ENCODE data around the gene TENT4A.

The TENT4A gene

DNA sequence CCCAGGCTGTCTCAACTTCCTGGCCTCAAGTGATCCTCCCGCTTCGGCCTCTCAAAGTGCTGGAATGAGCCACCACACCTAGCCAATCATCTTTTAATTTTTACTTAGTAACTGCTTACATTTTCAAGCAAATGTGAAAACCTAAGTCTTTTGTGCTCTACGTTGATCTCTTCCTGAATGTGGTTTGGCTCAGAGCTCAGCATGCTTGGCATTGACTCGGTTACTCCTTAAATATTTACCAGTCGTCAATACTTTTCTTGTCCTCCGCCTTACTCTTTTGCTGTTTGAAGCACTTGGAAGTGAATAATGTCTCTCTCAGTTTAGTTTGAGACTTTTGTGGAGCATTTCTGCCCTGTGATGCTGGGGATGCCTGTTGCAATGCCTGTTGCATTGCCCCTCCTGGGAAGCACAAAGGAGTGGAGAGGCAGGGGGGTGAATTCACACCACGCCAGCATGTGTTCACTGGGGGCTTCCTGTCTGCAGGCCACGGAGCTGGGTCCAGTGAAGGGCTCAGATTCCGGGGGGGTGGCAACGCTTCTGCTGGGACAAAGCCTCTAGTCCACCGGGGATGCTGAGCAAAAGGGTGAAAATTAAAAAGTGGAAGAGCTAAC is 13.1 kb upstream of the TENT4A start:
- TF ChIP-seq, protein P1, sequence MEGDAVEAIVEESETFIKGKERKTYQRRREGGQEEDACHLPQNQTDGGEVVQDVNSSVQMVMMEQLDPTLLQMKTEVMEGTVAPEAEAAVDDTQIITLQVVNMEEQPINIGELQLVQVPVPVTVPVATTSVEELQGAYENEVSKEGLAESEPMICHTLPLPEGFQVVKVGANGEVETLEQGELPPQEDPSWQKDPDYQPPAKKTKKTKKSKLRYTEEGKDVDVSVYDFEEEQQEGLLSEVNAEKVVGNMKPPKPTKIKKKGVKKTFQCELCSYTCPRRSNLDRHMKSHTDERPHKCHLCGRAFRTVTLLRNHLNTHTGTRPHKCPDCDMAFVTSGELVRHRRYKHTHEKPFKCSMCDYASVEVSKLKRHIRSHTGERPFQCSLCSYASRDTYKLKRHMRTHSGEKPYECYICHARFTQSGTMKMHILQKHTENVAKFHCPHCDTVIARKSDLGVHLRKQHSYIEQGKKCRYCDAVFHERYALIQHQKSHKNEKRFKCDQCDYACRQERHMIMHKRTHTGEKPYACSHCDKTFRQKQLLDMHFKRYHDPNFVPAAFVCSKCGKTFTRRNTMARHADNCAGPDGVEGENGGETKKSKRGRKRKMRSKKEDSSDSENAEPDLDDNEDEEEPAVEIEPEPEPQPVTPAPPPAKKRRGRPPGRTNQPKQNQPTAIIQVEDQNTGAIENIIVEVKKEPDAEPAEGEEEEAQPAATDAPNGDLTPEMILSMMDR (IDR thresholded peaks at IDR 0.05; ENCODE audit: borderline replicate concordance, extremely low read depth, low read length, poor library complexity, severe bottlenecking), result no peak
- TF ChIP-seq EZH2 (IDR thresholded peaks at IDR 0.05; ENCODE audit: borderline replicate concordance, low read depth, low read length, severe bottlenecking), result no peak
- Histone ChIP-seq H3K36me3 (ENCODE audit: insufficient read depth, low read length) (no peaks in the 10 kb centered on the region), H3K4me3 (ENCODE audit: low read depth in 1 of 2, low read length in 2 of 2) (no peak overlapping the region), H4K20me1 (ENCODE audit: insufficient read depth, low read length) (no peaks in the 10 kb centered on the region), H3K9me3 (ENCODE audit: insufficient read depth, low read length, severe bottlenecking) (no peaks in the 10 kb centered on the region), H3K4me2 (ENCODE audit: insufficient read depth, low read length) (no peak overlapping the region), H3K4me1 (ENCODE audit: insufficient read depth, low read length) (no peaks in the 10 kb centered on the region), H3K27ac (ENCODE audit: low read length) (no peak overlapping the region), H3K27me3 (ENCODE audit: insufficient read depth, low read length, poor library complexity) (peaks cover 4% of the 10 kb centered on the region), H3K9ac (ENCODE audit: low read depth, low read length) (no peak overlapping the region), H3K79me2 (ENCODE audit: insufficient read depth, low read length) (no peaks in the 10 kb centered on the region), H2AFZ (ENCODE audit: low read depth, low read length) (no peak overlapping the region)
- no peak for ATAC-seq (ENCODE audit: insufficient read depth, low read depth)
- DNase-seq, result no peak

DNA sequence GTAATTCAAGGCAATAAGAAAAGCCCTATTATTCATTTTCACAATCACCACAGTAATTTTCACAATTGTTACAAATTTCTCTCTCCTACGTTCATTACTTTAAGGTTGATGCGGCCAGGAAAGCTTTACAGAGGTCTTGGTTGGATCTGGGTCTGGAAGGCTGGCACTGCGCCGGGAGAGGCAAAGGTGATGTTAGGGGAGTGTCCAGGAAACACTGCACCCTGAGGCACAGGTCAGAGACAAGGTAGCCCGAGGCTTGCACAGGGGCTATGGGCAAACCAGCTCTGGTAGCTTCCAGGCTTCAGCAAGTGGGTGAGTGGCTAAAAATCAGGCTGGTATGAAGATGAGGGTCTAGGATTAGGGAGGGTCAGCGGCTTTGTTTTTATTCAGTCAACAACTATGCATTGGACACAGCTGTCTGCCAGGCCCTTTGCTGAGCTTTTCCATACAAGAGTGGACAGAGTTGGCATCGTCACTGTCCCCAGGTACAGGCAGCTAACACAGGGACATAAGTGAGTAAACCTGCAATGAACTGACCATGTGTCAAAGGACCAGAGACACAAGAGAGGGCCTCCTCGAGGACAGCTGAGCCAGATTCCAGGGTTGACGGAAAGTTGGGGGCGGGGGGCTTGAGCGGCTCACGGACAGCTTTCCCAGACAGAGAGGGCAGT is 12.4 kb upstream of the TENT4A start:
- no peak for TF ChIP-seq EZH2 (IDR thresholded peaks at IDR 0.05; ENCODE audit: borderline replicate concordance, low read depth, low read length, severe bottlenecking)
- TF ChIP-seq, protein P1 (IDR thresholded peaks at IDR 0.05; ENCODE audit: borderline replicate concordance, extremely low read depth, low read length, poor library complexity, severe bottlenecking), result no peak

DNA sequence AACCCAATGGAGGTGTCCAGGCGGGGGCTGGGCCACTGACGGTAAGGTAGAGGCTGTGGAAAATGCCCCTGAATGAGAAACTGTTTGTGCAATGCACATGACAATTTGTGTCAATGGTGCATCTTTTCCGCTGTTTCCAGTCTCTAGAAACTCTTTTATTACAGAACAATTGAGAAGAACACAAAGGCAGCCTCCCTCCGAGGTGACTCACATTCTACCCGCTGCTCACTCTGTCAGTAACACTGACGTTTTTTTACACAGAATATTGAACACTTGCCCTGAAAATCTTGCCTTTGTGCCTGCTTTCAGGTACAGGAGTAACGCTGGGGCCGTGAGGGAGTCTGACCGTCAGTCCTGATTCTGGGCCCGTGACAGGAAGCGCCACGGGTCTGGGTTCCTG is 11.7 kb upstream of the TENT4A start:
- no peak for DNase-seq

More for the DNA sequence above, 12.4 kb upstream of the TENT4A start:
- no peak for ATAC-seq (ENCODE audit: insufficient read depth, low read depth)
- no peak overlapping the region for H3K9ac ChIP-seq (ENCODE audit: low read depth, low read length)
- no peak for DNase-seq
- H3K27me3 ChIP-seq (ENCODE audit: insufficient read depth, low read length, poor library complexity), result peaks cover 4% of the 10 kb centered on the region
- H3K4me3 ChIP-seq (ENCODE audit: low read depth in 1 of 2, low read length in 2 of 2), result no peak overlapping the region
- no peaks in the 10 kb centered on the region for H3K36me3 ChIP-seq (ENCODE audit: insufficient read depth, low read length)
- H3K79me2 ChIP-seq (ENCODE audit: insufficient read depth, low read length), result no peaks in the 10 kb centered on the region
- H3K27ac ChIP-seq (ENCODE audit: low read length), result no peak overlapping the region
- no peaks in the 10 kb centered on the region for H3K4me1 ChIP-seq (ENCODE audit: insufficient read depth, low read length)
- H2AFZ ChIP-seq (ENCODE audit: low read depth, low read length), result no peak overlapping the region
- no peaks in the 10 kb centered on the region for H3K9me3 ChIP-seq (ENCODE audit: insufficient read depth, low read length, severe bottlenecking)
- H3K4me2 ChIP-seq (ENCODE audit: insufficient read depth, low read length), result no peak overlapping the region
- H4K20me1 ChIP-seq (ENCODE audit: insufficient read depth, low read length), result no peaks in the 10 kb centered on the region

More for the DNA sequence above, 11.7 kb upstream of the TENT4A start:
- no peak overlapping the region for H3K9ac ChIP-seq (ENCODE audit: low read depth, low read length)
- H3K4me2 ChIP-seq (ENCODE audit: insufficient read depth, low read length), result no peak overlapping the region
- H3K4me1 ChIP-seq (ENCODE audit: insufficient read depth, low read length), result no peaks in the 10 kb centered on the region
- H2AFZ ChIP-seq (ENCODE audit: low read depth, low read length), result no peak overlapping the region
- no peak overlapping the region for H3K4me3 ChIP-seq (ENCODE audit: low read depth in 1 of 2, low read length in 2 of 2)
- no peaks in the 10 kb centered on the region for H4K20me1 ChIP-seq (ENCODE audit: insufficient read depth, low read length)
- H3K79me2 ChIP-seq (ENCODE audit: insufficient read depth, low read length), result no peaks in the 10 kb centered on the region
- TF ChIP-seq, protein P1 (IDR thresholded peaks at IDR 0.05; ENCODE audit: borderline replicate concordance, extremely low read depth, low read length, poor library complexity, severe bottlenecking), result no peak
- no peak for TF ChIP-seq EZH2 (IDR thresholded peaks at IDR 0.05; ENCODE audit: borderline replicate concordance, low read depth, low read length, severe bottlenecking)
- H3K27me3 ChIP-seq (ENCODE audit: insufficient read depth, low read length, poor library complexity), result peaks cover 4% of the 10 kb centered on the region
- H3K36me3 ChIP-seq (ENCODE audit: insufficient read depth, low read length), result no peaks in the 10 kb centered on the region
- no peak overlapping the region for H3K27ac ChIP-seq (ENCODE audit: low read length)
- H3K9me3 ChIP-seq (ENCODE audit: insufficient read depth, low read length, severe bottlenecking), result no peaks in the 10 kb centered on the region
- ATAC-seq (ENCODE audit: insufficient read depth, low read depth), result no peak

Measured in DND-41 (cell line).